HG02870 (cell line): ENCODE results near the gene RTEL1.

ENCODE experiments used
- ATAC-seq: cut with Tn5 transposase; IDR thresholded peaks from one replicate; pipeline ENCODE4 v1.9.1; 2021; ENCODE audit warnings: mild to moderate bottlenecking, moderate library complexity; ENCODE audit not compliant: unreplicated experiment

Gene RTEL1

GRCh38 chr20:63687419-63688178 lies 29.5 kb downstream of the RTEL1 start:
- no peak for ATAC-seq

GRCh38 chr20:63688228-63689045 lies 30.3 kb downstream of the RTEL1 start:
- ATAC-seq = no peak

GRCh38 chr20:63689046-63690002 lies 31.2 kb downstream of the RTEL1 start:
- no peak for ATAC-seq

- ATAC-seq = no peak
Observed at GRCh38 chr20:63690003-63690897, 32.1 kb downstream of the RTEL1 start.

GRCh38 chr20:63690898-63691710 lies 33.0 kb downstream of the RTEL1 start:
- ATAC-seq = no peak

- ATAC-seq = no peak
Observed at GRCh38 chr20:63691711-63692435, 33.8 kb downstream of the RTEL1 start.

- ATAC-seq = no peak
Observed at GRCh38 chr20:63692436-63693082, 34.4 kb downstream of the RTEL1 start.

- ATAC-seq = no peak
Observed at GRCh38 chr20:63693083-63693732, 35.1 kb downstream of the RTEL1 start.

GRCh38 chr20:63693733-63694583 lies 35.8 kb downstream of the RTEL1 start:
- no peak for ATAC-seq

GRCh38 chr20:63694584-63695423 lies 36.7 kb downstream of the RTEL1 start:
- no peak for ATAC-seq

- no peak for ATAC-seq
Observed at GRCh38 chr20:63695424-63696305, 37.6 kb downstream of the RTEL1 start.

GRCh38 chr20:63696306-63696627 lies 38.2 kb downstream of the RTEL1 start:
- ATAC-seq = no peak

GRCh38 chr20:63696628-63697356 lies 38.7 kb downstream of the RTEL1 start, which contains the start of gene TNFRSF6B:
Gene TNFRSF6B, plus strand, starts transcription at chr20:63696652. Its CDS starts 116 bp downstream, at chr20:63696768.
- ATAC-seq = no peak

GRCh38 chr20:63697357-63697867 lies 39.3 kb downstream of the RTEL1 start:
- ATAC-seq = no peak
